Measurements from ENCODE around the gene AKAP12.
A peak's percentile ranks its signal among the peaks of the same experiment; 100 is the strongest.

Gene AKAP12

DNA sequence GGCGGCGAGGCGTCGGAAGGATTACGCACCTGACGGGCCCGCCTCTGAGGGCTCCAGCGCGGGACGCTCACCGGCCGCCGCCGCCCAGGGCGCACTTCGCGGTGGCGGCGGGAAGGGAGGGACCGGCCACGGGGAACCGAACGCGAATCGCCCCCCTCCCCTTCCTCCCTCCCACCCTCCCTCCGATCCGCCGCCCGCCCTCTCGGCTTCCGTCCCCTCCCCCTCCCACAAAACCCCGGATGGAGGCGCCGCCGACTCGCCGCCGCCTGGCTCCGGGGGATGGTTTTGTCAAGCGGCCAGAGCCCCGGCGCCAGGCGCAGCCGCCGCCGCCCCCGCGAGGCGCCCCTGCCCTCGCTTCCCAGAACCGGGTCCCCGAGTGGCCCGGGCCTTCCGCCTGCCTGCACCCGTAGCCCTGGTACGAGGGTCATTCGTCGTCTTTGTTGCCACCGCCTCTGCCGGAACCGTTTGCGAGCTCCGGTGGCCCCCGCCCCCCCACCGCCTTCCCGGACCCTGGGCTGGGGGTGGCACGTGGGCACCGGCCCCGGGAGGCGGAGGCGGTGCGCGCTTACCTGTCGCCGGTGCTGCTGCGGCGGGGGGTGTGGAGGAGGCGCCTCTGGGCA is 151.2 kb downstream of the AKAP12 start:
- H3K4me3 ChIP-seq (ENCODE audit: low read depth in 1 of 5, low read length in 5 of 5): peak overlapping the region in 4 of 5 donors; percentile 64 to 87 (median 80)
- H3K27me3 ChIP-seq (ENCODE audit: control insufficient read depth in 5 of 5, insufficient read depth in 4 of 5, low read length in 5 of 5): no peaks in the 10 kb centered on the region
- no peaks in the 10 kb centered on the region for H3K36me3 ChIP-seq (ENCODE audit: control insufficient read depth in 5 of 5, insufficient read depth in 5 of 5, low read length in 5 of 5)
- no peaks in the 10 kb centered on the region for H3K9me3 ChIP-seq (ENCODE audit: control insufficient read depth in 5 of 5, low read length in 5 of 5)
- peak overlapping the region; percentile 92 for H3K27ac ChIP-seq (ENCODE audit: low read depth, low read length)
- H3K9ac ChIP-seq (ENCODE audit: low read length in 5 of 5): peak overlapping the region in 4 of 5 donors; percentile 68 to 95 (median 88)
- H3K4me1 ChIP-seq (ENCODE audit: control insufficient read depth in 5 of 5, insufficient read depth in 5 of 5, low read length in 5 of 5): peaks cover 2 to 48% (median 44%) of the 10 kb centered on the region in 5 donors

DNA sequence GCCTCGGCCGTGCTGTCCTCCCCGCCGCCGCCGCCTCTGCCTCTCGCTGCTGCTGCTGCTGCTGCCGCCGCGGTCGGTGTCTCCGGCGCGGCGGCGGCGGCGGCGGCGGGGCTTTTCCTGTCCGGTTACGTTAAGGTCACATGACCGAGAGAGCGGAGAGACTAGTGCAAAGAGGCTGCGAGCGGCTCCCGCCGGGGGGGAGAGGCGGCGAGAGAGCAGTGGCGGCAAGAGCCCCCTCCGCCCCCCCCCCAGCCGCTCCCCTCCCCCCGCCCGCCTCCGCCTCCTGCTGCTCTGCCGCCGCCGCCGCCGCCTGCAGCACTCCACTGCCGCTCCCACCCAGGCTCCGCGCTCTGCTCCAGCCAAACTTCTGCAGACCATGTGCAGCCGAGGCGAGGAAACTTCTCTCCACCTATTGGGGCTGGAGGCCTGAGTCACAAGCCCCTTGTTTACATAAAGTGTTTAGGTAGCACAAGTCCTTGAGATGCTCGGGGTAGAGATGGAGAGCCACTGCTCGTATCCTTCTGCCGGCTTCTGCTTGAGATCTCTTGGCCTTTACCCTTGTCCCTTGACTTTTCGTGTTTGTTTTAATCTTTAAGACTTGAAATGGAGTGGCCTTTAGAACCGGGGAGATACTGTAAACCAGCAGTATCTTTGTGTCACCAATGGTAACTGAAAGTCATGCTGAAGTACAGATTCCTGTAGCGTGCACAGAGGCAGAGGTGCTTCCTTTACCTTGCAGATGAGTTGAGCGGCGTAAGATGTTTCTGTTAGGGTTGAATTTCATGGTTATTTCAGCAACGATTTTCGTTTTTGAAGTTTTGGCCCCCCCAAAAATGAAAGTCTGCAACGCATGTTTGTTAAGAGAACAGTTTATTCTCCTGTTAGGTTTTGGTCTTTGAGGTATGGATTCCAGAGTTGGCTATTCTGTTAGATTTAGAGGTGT is 152.0 kb downstream of the AKAP12 start, which contains the start of gene ZBTB2:
TSS of gene ZBTB2 (minus strand) at position 89 of the 943 bp plus-strand sequence. CDS start 17,922 bp downstream, outside the sequence.
- Histone ChIP-seq H3K9me3 (ENCODE audit: control insufficient read depth in 5 of 5, low read length in 5 of 5) (no peaks in the 10 kb centered on the region), H3K9ac (ENCODE audit: low read length in 5 of 5) (peak within 1 kb of the TSS; percentile 14 to 95 (median 84)), H3K36me3 (ENCODE audit: control insufficient read depth in 5 of 5, insufficient read depth in 5 of 5, low read length in 5 of 5) (no peaks in the 10 kb centered on the region), H3K27me3 (ENCODE audit: control insufficient read depth in 5 of 5, insufficient read depth in 4 of 5, low read length in 5 of 5) (no peaks in the 10 kb centered on the region), H3K27ac (ENCODE audit: low read depth, low read length) (peak within 1 kb of the TSS; percentile 92), H3K4me3 (ENCODE audit: low read depth in 1 of 5, low read length in 5 of 5) (peak within 1 kb of the TSS; percentile 79 to 87 (median 80)), H3K4me1 (ENCODE audit: control insufficient read depth in 5 of 5, insufficient read depth in 5 of 5, low read length in 5 of 5) (peaks cover 2 to 54% (median 48%) of the 10 kb centered on the region in 5 donors)

DNA sequence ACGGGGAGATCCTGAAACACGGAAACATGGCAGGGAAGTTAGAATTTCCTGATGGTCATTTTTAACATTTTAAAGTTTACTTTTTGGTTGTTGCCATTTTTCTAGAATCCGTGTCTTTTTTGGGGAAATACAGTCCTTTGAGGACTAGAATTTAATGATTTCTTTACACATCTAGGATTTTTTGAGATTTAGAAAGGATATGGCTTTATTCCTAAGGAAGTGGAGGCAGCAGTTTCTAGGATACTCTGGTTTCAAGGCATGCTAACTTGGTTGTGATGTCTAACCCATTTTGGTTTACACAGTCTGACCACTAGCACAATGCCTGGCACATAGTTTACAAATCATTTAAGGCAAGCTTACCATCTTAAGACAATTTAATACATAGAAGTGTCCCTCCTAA is 152.7 kb downstream of the AKAP12 start:
- Histone ChIP-seq H3K36me3 (ENCODE audit: control insufficient read depth in 5 of 5, insufficient read depth in 5 of 5, low read length in 5 of 5) (no peaks in the 10 kb centered on the region), H3K4me3 (ENCODE audit: low read depth in 1 of 5, low read length in 5 of 5) (peak overlapping the region; percentile 75 to 87 (median 80)), H3K4me1 (ENCODE audit: control insufficient read depth in 5 of 5, insufficient read depth in 5 of 5, low read length in 5 of 5) (peaks cover 2 to 54% (median 48%) of the 10 kb centered on the region in 5 donors), H3K27ac (ENCODE audit: low read depth, low read length) (peak overlapping the region; percentile 38), H3K9ac (ENCODE audit: low read length in 5 of 5) (peak overlapping the region in 4 of 5 donors; percentile 8 to 62 (median 51)), H3K27me3 (ENCODE audit: control insufficient read depth in 5 of 5, insufficient read depth in 4 of 5, low read length in 5 of 5) (no peaks in the 10 kb centered on the region), H3K9me3 (ENCODE audit: control insufficient read depth in 5 of 5, low read length in 5 of 5) (no peaks in the 10 kb centered on the region)

DNA sequence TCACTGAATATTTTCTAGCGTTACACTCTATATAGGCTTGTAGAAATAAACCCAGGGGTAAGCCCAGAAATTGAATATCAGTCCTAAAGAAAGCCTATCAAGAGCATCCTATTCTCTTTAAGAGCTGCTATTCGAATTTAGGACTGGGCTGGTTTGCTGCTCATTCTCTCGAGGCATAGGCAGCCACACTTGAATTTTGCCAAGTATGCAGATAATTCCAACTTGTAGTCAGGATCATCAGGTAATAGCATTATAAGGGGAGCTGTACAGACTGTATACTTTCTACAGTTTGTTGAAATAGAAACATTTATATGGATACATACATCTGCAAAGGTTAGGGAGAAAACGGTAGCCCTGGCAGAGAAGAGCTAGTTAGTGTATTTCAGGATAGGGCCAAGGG is 153.6 kb downstream of the AKAP12 start:
- Histone ChIP-seq H3K27me3 (ENCODE audit: control insufficient read depth in 5 of 5, insufficient read depth in 4 of 5, low read length in 5 of 5) (no peaks in the 10 kb centered on the region), H3K4me3 (ENCODE audit: low read depth in 1 of 5, low read length in 5 of 5) (no peak overlapping the region), H3K9me3 (ENCODE audit: control insufficient read depth in 5 of 5, low read length in 5 of 5) (no peaks in the 10 kb centered on the region), H3K9ac (ENCODE audit: low read length in 5 of 5) (peak overlapping the region in 1 of 5 donors; percentile 62), H3K4me1 (ENCODE audit: control insufficient read depth in 5 of 5, insufficient read depth in 5 of 5, low read length in 5 of 5) (peaks cover 2 to 49% (median 46%) of the 10 kb centered on the region in 5 donors), H3K36me3 (ENCODE audit: control insufficient read depth in 5 of 5, insufficient read depth in 5 of 5, low read length in 5 of 5) (no peaks in the 10 kb centered on the region), H3K27ac (ENCODE audit: low read depth, low read length) (no peak overlapping the region)

DNA sequence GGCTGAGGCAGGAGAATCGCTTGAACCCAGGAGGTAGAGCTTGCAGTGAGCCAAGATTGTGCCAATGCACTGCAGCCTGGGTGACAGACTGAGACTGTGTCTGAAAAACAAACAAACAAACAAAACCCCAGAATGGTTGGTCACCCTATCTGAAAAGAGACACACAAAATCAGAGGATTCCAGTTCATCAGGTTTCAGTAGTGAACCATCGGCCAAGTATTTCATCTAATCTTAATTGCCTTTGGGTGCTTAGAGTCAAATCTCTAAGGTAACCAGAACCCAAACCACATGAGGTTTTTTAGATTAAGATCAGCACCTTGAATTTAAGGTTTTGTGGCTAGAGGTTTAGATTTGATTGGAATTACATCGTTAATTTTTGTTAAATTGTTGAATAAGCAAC is 159.9 kb downstream of the AKAP12 start:
- H3K9ac ChIP-seq (ENCODE audit: low read length in 5 of 5): no peak overlapping the region
- H3K4me3 ChIP-seq (ENCODE audit: low read depth in 1 of 5, low read length in 5 of 5): no peak overlapping the region
- no peak overlapping the region for H3K27ac ChIP-seq (ENCODE audit: low read depth, low read length)
- peaks cover 0 to 12% (median 11%) of the 10 kb centered on the region in 5 donors for H3K4me1 ChIP-seq (ENCODE audit: control insufficient read depth in 5 of 5, insufficient read depth in 5 of 5, low read length in 5 of 5)
- H3K36me3 ChIP-seq (ENCODE audit: control insufficient read depth in 5 of 5, insufficient read depth in 5 of 5, low read length in 5 of 5): peaks cover 6 to 12% (median 8%) of the 10 kb centered on the region in 5 donors
- no peaks in the 10 kb centered on the region for H3K9me3 ChIP-seq (ENCODE audit: control insufficient read depth in 5 of 5, low read length in 5 of 5)
- no peaks in the 10 kb centered on the region for H3K27me3 ChIP-seq (ENCODE audit: control insufficient read depth in 5 of 5, insufficient read depth in 4 of 5, low read length in 5 of 5)

DNA sequence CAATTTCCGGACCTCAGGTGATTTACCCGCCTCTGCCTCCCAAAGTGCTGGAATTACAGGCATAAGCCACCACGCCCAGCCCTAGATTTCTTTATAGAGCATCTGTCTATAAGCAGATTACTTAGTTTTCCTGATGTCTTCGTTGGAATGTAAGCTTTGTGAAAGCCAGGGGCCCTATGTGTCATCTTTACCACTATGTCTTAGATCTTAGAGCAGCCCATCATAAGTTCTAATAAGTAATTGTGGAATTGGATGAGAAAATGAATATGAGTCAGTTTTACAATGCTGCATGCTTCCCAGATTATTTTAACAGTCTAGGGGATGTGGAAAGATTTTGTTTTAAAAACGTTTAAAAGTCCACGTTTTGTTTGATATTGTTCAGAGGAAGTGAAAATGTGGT is 160.7 kb downstream of the AKAP12 start:
- H3K36me3 ChIP-seq (ENCODE audit: control insufficient read depth in 5 of 5, insufficient read depth in 5 of 5, low read length in 5 of 5): peaks cover 10 to 18% (median 13%) of the 10 kb centered on the region in 5 donors
- H3K4me3 ChIP-seq (ENCODE audit: low read depth in 1 of 5, low read length in 5 of 5): no peak overlapping the region
- no peaks in the 10 kb centered on the region for H3K27me3 ChIP-seq (ENCODE audit: control insufficient read depth in 5 of 5, insufficient read depth in 4 of 5, low read length in 5 of 5)
- no peaks in the 10 kb centered on the region for H3K9me3 ChIP-seq (ENCODE audit: control insufficient read depth in 5 of 5, low read length in 5 of 5)
- no peak overlapping the region for H3K27ac ChIP-seq (ENCODE audit: low read depth, low read length)
- peaks cover 0 to 11% (median 7%) of the 10 kb centered on the region in 5 donors for H3K4me1 ChIP-seq (ENCODE audit: control insufficient read depth in 5 of 5, insufficient read depth in 5 of 5, low read length in 5 of 5)
- no peak overlapping the region for H3K9ac ChIP-seq (ENCODE audit: low read length in 5 of 5)

DNA sequence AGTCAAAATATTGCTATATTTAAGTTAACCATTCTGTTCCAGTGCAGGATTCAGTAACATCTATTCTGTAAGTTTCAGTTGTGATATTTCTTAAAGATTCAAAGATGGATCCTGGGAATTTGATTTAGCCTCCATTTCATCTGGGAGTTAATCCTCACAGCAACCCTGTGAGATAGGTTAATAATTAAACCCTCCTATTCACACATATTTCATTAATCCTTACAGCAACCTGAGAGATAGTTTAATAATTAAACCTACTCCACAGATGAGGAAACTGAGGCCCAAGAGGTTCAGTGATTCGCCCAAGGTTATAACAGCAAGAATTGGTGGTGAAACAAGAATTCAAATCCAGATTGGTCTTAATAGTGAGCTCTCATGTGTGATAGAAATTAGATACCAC is 162.5 kb downstream of the AKAP12 start:
- H3K9me3 ChIP-seq (ENCODE audit: control insufficient read depth in 5 of 5, low read length in 5 of 5): no peaks in the 10 kb centered on the region
- H3K27me3 ChIP-seq (ENCODE audit: control insufficient read depth in 5 of 5, insufficient read depth in 4 of 5, low read length in 5 of 5): no peaks in the 10 kb centered on the region
- no peak overlapping the region for H3K4me3 ChIP-seq (ENCODE audit: low read depth in 1 of 5, low read length in 5 of 5)
- peaks cover 0 to 3% (median 0%) of the 10 kb centered on the region in 5 donors for H3K4me1 ChIP-seq (ENCODE audit: control insufficient read depth in 5 of 5, insufficient read depth in 5 of 5, low read length in 5 of 5)
- H3K9ac ChIP-seq (ENCODE audit: low read length in 5 of 5): no peak overlapping the region
- H3K36me3 ChIP-seq (ENCODE audit: control insufficient read depth in 5 of 5, insufficient read depth in 5 of 5, low read length in 5 of 5): peaks cover 14 to 20% (median 14%) of the 10 kb centered on the region in 5 donors
- no peak overlapping the region for H3K27ac ChIP-seq (ENCODE audit: low read depth, low read length)

DNA sequence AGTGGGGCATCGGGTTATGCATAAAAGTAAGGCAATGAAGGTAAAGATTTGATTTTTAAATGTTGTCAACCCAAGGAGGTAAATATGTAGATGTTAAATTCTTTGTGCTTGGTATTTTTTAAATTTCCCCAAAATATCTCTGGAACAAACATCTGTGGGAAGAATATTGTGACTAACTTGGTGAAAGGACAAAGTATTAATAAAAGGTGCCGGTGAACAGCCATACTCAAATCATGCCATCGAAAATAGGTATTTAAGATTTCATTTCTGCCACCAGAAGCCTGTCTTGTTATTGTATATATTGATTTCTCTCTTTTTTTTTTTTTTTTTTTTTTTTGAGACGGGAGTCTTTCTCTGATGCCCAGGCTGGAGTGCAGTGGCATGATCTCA is 164.1 kb downstream of the AKAP12 start:
- no peak overlapping the region for H3K4me3 ChIP-seq (ENCODE audit: low read depth in 1 of 5, low read length in 5 of 5)
- H3K36me3 ChIP-seq (ENCODE audit: control insufficient read depth in 5 of 5, insufficient read depth in 5 of 5, low read length in 5 of 5): peaks cover 14 to 29% (median 20%) of the 10 kb centered on the region in 5 donors
- H3K4me1 ChIP-seq (ENCODE audit: control insufficient read depth in 5 of 5, insufficient read depth in 5 of 5, low read length in 5 of 5): peaks cover 0 to 8% (median 3%) of the 10 kb centered on the region in 5 donors
- H3K9me3 ChIP-seq (ENCODE audit: control insufficient read depth in 5 of 5, low read length in 5 of 5): no peaks in the 10 kb centered on the region
- no peak overlapping the region for H3K9ac ChIP-seq (ENCODE audit: low read length in 5 of 5)
- H3K27me3 ChIP-seq (ENCODE audit: control insufficient read depth in 5 of 5, insufficient read depth in 4 of 5, low read length in 5 of 5): no peaks in the 10 kb centered on the region
- H3K27ac ChIP-seq (ENCODE audit: low read depth, low read length): no peak overlapping the region
